ENCODE measurements around the gene CBX7. TPM values are rescaled to one million over a fixed set of nuclear protein-coding genes. Genes with fewer than 3 reads are reported as not detected.
"Not testable (repeated sequence)": the region's sequence is repeated elsewhere in the genome, so short reads cannot be mapped to it uniquely, and the experiment has no call there.

Gene CBX7
- total RNA-seq, 2 donors from 2014 or later = 50.2 to 55.8 TPM

GRCh38 chr22:39175353-39176142, 23.1 kb upstream of the CBX7 start:
- intact Hi-C loops (cut with DNase I) = no loop called here
- peak; percentile 72 for DNase-seq (ENCODE audit: low spot score)

DNA sequence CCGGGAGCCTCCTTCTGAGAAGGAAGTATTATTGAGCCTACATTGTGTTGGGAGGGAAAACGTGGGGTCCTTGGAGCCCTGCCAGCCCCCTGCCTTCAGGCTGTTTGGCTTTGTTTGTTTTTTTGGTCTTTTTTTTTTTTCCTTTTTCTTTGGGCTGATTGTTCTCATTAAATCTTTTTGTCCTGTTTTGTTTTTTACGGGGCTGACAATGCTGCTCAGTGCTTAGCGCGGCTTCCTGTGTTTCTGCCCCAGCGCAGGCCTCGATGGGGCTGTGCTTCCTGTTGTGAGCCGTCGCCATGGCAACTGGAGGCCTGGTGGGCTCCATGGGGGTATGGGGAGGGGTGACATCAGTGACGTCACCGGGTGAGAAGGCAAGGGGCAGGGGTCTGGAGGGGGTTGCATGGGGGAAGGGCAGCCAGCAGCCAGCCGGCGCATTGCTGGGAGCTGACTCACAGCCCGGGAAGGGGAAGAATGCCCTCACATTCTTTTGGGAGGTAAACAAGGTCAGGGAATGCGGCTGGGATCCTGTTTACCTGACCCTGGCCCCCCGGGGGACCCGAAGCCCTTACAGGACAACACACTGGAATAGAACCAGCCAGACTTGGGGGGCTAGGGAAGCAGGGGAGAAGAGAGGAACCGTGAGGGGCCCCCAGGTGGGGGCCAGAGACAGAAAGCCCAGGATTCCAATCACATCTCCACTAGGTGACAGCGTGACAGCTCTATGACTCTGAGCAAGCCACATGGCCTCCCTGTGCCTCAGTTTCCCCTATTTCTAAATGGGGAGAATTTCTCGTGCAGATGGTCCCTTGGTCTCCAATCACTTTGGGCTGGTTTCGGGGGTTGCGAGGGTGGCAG, 22.2 kb upstream of the CBX7 start:
- intact Hi-C loops (cut with DNase I) = no loop called here
- DNase-seq (ENCODE audit: low spot score) = peak; percentile 93

DNA sequence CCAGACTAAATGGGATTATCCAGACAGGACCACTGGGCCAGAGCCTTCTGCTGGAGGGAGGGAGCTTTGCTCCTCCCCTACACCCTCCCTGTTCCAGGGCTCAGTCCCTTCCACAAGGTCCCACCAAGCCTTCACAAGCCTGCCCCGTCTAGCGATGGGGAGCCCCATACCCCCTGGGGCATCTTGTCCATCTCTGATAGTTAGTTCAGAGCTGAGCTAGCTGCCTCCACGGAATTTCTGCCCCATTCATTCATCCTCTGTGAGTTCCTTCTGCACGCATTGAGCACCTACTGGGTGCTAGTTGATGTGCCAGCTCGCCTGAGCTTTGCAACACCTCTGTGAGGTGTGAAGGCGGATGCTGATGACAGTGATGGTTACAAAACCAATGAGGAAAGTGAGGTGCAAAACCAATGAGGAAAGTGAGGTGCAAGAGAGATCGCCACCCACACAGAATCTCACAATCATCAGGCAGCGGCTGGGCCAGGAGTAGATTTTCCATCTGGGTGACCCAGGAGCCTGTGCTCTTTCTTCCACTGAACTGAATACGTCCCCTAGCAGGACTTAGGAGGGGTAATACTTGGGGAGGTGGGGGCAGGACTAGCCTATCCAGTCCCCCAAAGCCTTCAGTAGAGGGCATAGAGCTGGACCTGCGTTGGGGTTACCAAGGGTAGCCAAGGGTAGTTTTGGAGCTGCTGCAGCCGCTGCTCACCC, 21.5 kb upstream of the CBX7 start:
- no peak for DNase-seq (ENCODE audit: low spot score)
- intact Hi-C loops (cut with DNase I) = no loop called here

GRCh38 chr22:39173050-39173706, 20.7 kb upstream of the CBX7 start:
- intact Hi-C loops (cut with DNase I) = no loop called here
- no peak for DNase-seq (ENCODE audit: low spot score)

DNA sequence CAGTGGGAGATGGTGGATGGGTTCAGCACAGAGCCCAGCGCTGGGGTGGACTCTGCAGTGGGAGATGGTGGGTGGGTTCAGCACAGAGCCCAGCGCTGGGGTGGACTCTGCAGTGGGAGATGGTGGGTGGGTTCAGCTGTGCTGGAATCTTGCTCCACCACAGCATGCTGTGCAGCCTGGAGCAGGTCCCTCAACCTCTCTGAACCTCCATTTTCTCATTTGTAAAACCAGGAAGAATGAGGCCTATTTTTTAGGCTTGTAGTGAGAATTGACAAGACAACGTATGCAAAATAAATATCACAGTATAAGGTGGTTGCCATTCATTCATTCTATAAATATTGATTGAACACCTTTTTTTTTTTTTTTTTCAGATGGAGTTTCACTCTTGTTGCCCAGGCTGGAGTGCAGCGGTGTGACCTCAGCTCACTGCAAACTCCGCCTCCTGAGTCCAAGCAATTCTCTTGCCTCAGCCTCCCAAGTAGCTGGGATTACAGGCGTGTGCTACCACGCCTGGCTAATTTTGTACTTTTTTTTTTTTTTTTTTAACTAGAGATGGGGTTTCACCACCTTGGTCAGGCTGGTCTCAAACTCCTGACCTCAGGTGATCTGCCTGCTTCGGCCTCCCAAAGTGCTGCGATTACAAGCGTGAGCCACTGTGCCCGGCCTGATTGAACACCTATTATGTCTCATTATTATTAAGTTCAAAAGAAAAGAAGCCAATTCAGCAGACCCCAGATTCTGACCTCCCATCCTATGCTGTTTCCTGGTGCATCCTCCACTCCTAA, 20.0 kb upstream of the CBX7 start:
- intact Hi-C loops (cut with DNase I); DNase-seq (ENCODE audit: low spot score): not testable (repeated sequence)

- intact Hi-C loops (cut with DNase I) = loop anchor here (2.0 kb wide), 3 partner anchors 135 to 145 kb away; no protein-coding TSS in a partner anchor
- no peak for DNase-seq (ENCODE audit: low spot score)
Observed at GRCh38 chr22:39171623-39172264, 19.3 kb upstream of the CBX7 start.

- DNase-seq (ENCODE audit: low spot score) = peak; percentile 95
- intact Hi-C loops (cut with DNase I) = loop anchor here (2.0 kb wide), 3 partner anchors 136 to 146 kb away; no protein-coding TSS in a partner anchor
Observed at GRCh38 chr22:39170825-39171622, 18.5 kb upstream of the CBX7 start.

- intact Hi-C loops (cut with DNase I) = loop anchor here (2.0 kb wide), 3 partner anchors 137 to 147 kb away; no protein-coding TSS in a partner anchor
Observed at GRCh38 chr22:39169797-39170466, 17.5 kb upstream of the CBX7 start.

DNA sequence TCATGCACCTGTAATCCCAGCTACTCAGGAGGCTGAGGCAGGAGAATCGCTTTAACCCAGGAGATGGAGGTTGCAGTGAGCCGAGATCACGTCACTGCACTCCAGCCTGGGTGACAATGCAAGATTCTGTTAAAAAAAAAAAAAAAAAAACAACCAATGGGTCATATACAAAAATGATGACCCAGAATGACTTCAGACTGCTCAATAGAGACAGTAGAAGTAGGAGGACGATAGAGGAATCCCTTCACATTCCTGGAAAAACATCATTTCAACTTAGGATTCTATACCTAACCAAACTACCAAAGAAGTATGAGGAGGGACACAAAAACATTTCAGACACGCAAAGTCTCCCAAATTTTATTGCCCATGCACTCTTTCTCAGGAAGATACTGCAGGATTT, 14.1 kb upstream of the CBX7 start:
- DNase-seq (ENCODE audit: low spot score) = no peak
- intact Hi-C loops (cut with DNase I) = no loop called here

More at GRCh38 chr22:39169797-39170466, 17.5 kb upstream of the CBX7 start:
- DNase-seq (ENCODE audit: low spot score) = no peak

DNA sequence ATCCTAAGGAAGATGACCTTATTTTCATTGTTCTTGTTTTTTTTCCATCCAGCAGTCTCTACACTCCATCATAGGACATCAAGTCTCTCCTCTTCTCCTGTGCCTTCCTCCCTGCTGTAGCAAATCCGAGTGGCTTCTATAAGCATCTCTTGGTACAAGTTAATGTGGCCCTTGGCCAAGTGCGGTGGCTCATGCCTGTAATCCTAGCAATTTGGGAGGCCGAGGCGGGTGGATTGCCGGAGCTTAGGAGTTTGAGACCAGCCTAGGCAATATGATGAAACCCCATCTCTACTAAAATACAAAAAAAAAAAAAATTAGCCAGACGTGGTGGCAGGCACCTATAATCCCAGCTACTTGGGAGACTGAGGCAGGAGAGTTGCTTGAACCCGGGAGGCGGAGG, 3.6 kb upstream of the CBX7 start:
- DNase-seq (ENCODE audit: low spot score); intact Hi-C loops (cut with DNase I): not testable (repeated sequence)

DNA sequence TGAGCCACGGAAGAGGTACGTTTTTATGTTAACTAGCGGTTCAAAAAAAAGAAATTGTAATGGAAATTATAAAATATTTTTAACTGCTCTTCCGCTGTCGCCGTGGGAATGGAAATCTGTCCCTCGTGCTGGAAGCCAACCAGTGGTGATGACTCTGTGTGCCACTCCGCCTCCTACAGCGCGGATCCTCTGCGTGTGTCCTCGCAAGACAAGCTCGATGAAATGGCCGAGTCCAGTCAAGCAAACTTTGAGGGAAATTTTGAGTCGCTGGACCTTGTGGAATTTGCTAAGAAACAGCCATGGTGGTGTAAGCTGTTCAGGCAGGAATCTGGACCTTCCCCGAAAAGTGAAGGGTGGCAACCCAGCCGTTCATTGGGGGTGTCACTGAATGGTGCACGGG, 2.9 kb upstream of the CBX7 start:
- peak; percentile 36 for DNase-seq (ENCODE audit: low spot score)
- intact Hi-C loops (cut with DNase I) = no loop called here

DNA sequence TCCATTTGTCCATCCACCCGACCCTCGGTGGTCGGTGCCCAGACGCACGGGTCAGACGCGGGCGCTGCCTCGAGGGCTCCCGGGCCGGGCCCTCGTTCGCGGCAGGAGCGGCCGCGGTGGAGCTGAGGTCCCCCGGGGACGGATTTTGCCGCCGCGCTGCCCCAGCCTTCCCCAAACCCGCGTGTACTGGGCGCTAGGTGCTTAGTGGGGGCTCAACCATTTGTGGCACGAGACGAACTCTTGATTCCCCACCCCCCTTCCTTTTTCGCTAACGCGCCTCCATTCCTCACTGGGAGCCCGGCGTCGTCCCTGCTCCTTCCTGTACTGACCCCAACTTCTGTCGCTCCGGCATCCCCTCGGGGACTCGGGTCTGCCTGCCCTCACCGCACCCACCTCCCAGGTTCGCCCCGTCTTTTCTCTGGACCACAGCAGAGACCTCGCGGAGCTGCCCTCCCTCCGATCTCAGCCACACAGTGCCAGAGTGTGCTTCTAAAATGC, 789 bp upstream of the CBX7 start:
- intact Hi-C loops (cut with DNase I) = no loop called here
- no peak for DNase-seq (ENCODE audit: low spot score)

DNA sequence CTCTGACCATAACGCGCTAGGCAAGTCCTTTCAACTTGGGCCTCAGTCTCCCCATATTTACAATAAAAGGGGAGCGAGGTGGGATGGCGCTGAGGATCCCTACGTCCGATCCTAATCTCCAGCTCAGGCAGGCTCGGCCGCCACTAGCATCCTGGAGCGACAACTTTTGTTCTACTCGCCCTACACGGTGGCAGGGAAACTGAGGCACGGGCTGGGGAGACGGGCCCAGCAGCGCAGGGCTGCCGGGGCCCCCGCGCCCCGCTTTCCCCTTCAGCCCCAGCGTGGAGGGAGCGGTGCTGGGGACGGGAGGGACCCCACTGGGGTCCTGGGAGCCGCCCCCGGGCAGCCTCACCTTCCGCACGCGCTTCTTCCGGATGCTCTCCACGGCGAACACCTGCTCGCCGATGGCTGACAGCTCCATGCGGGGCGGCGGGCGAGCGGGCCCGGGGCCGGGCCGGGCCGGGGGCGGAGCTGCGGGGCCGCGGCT, 413 bp downstream of the CBX7 start:
- DNase-seq (ENCODE audit: low spot score) = no peak
- intact Hi-C loops (cut with DNase I) = no loop called here

GRCh38 chr22:39151329-39151975, 1.0 kb downstream of the CBX7 start:
- intact Hi-C loops (cut with DNase I) = no loop called here
- DNase-seq (ENCODE audit: low spot score) = peak; percentile 73

GRCh38 chr22:39150848-39151215, 1.6 kb downstream of the CBX7 start:
- peak; percentile 14 for DNase-seq (ENCODE audit: low spot score)
- intact Hi-C loops (cut with DNase I) = no loop called here

Data from posterior vena cava (tissue), 2 donors.